GM12892 (cell line): ENCODE results near the gene CELA3A.
"Not testable (repeated sequence)": the region's sequence is repeated elsewhere in the genome, so short reads cannot be mapped to it uniquely, and the experiment has no call there.

ENCODE experiments used
- POLR2A ChIP-seq: IDR thresholded peaks from 2 replicates; pipeline ENCODE4 v1.6.1; 2011; ENCODE audit warnings: low read depth, low read length, control low read depth
- POLR2AphosphoS5 ChIP-seq: IDR thresholded peaks from 2 replicates; pipeline ENCODE4 v1.6.1; 2011; ENCODE audit warnings: low read depth, low read length, control low read depth
- TAF1 ChIP-seq: IDR thresholded peaks from 2 replicates; pipeline ENCODE4 v1.6.1; 2011; ENCODE audit warnings: low read depth, mild to moderate bottlenecking, control low read depth, low read length, borderline replicate concordance

DNA sequence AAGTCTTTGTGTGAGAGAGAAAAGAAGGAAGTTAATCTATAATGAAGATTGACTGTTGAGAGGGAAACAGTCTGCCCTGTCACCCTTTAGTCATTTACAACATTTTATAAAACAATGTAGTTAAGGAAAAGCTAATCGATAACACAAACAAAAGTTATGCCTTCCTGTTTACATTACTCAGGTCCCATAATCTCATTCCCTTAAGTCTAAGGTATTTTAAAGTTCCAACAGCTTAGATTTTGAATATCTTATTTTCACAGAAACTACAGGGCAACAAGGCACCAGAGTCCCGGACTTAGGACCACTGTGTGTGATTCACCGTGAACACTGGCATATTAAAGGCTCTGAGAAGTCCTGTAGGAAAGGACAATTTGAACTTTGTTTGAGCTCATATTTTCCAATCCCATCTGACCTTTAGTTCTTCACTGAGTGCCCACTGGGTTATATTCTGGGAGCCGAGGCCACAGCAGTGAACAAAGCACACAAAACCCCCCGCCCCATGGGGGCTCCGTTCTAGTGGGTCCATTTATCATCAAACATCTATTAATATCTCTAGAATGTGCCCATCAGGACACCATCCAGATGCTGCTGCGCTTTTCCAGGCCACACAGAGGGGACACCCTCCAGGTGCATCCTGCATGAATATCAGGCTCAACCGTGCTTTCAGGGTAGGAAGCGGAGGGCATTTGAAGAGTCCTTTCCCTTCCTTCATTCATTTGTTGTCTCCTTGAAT, 3.4 kb upstream of the CELA3A start:
- TF ChIP-seq POLR2A, POLR2AphosphoS5, TAF1: not testable (repeated sequence)
